SK-N-SH (cell line): ENCODE data around the gene AFF1.

ENCODE experiments used
- CHD2 ChIP-seq: fragments of 150-350 bp; IDR thresholded peaks from 2 replicates; pipeline ENCODE4 v1.6.1; 2018; ENCODE audit warnings: low read length; ENCODE audit not compliant: partially characterized antibody
- CTCF ChIP-seq: fragments of 200-600 bp; sonication (generic); IDR thresholded peaks from 2 replicates; pipeline ENCODE4 v1.6.1; 2017; ENCODE audit warnings: antibody characterized with exemption, mild to moderate bottlenecking, moderate library complexity
- EZH2phosphoT487 ChIP-seq: fragments of 200-600 bp; sonication (generic); IDR thresholded peaks from 2 replicates; pipeline ENCODE4 v1.6.1; 2017; ENCODE audit warnings: low read depth, mixed run types, mild to moderate bottlenecking, antibody characterized with exemption, moderate library complexity, borderline replicate concordance
- FOXJ3 ChIP-seq: sonication (generic); formaldehyde crosslinking; IDR thresholded peaks from 2 replicates; pipeline ENCODE4 v1.5.1; 2020; ENCODE audit warnings: mild to moderate bottlenecking, missing genetic modification reagents
- GATA2 ChIP-seq: sonication (generic); formaldehyde crosslinking; IDR thresholded peaks from 2 replicates; pipeline ENCODE4 v1.5.0; 2020; ENCODE audit warnings: mild to moderate bottlenecking, missing genetic modification reagents
- JUND ChIP-seq: IDR thresholded peaks from 2 replicates; pipeline ENCODE4 v1.4.0; 2012
- MAX ChIP-seq: IDR thresholded peaks from 2 replicates; pipeline ENCODE4 v1.4.0; 2012; ENCODE audit warnings: low read depth
- MXI1 ChIP-seq: IDR thresholded peaks from 2 replicates; pipeline ENCODE4 v1.6.1; 2012; ENCODE audit warnings: mild to moderate bottlenecking, low read depth, low read length, improper control_type of control experiment
- RAD21 ChIP-seq: IDR thresholded peaks from 2 replicates; pipeline ENCODE4 v1.6.1; 2012; ENCODE audit warnings: mild to moderate bottlenecking, low read length
- RFX5 ChIP-seq: IDR thresholded peaks from 2 replicates; pipeline ENCODE4 v1.6.1; 2012; ENCODE audit warnings: mild to moderate bottlenecking, improper control_type of control experiment, low read length
- SIN3A ChIP-seq: IDR thresholded peaks from 2 replicates; pipeline ENCODE4 v1.6.1; 2012; ENCODE audit warnings: low read depth, mild to moderate bottlenecking, low read length, moderate library complexity, borderline replicate concordance
- TEAD4 ChIP-seq: IDR thresholded peaks from 2 replicates; pipeline ENCODE4 v1.4.0; 2012; ENCODE audit warnings: mild to moderate bottlenecking, borderline replicate concordance; ENCODE audit not compliant: insufficient read depth
- USF1 ChIP-seq: IDR thresholded peaks from 2 replicates; pipeline ENCODE4 v1.4.0; 2012; ENCODE audit warnings: low read depth, borderline replicate concordance
- USF2 ChIP-seq: fragments of 150-350 bp; IDR thresholded peaks from 2 replicates; pipeline ENCODE4 v1.6.1; 2017; ENCODE audit warnings: antibody characterized with exemption, low read length, low read depth, borderline replicate concordance

- TF ChIP-seq CTCF (no peak), USF1 (no peak), MAX (no peak), MXI1 (no peak), USF2 (no peak), EZH2phosphoT487 (no peak), JUND (no peak), RAD21 (no peak), FOXJ3 (CRISPR knock-in tag) (no peak), RFX5 (no peak), SIN3A (no peak), CHD2 (no peak), TEAD4 (no peak), GATA2 (CRISPR knock-in tag) (no peak)
These were observed 98.2 kb downstream of the AFF1 start for GRCh38 chr4:87032884-87033533.
